Measurements from ENCODE around the gene FGF1.

The FGF1 gene

DNA sequence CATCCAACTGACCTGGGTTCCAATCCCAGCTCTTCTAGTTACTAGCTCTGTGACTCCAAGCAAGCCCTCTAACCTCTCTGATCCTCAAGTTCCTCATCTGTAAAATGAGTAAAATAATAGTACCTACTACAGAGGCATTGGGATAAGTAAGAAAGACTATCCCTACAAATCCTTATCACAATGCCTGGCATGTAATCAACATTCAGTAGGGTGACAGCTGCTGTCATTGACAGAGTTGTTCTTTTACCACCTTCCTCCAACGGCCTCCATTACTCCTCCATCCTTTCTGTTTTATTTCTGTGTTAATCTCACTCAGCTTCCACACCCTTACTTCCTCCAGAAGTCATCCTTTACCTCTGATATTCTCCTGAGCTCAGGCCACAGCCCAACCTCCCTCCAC, 40.4 kb downstream of the FGF1 start:
- no peak overlapping the region for H3K4me3 ChIP-seq (IDR thresholded peaks at IDR 0.05; ENCODE audit: insufficient read depth, low read depth, low read length)
- no peaks in the 10 kb centered on the region for H3K4me1 ChIP-seq (ENCODE audit: low read depth, poor library complexity, severe bottlenecking)
- H3K27ac ChIP-seq: no peak overlapping the region
- no peaks in the 10 kb centered on the region for H3K27me3 ChIP-seq (ENCODE audit: insufficient read depth, low read depth)
- H3K4me2 ChIP-seq: no peak overlapping the region
- no peaks in the 10 kb centered on the region for H3K79me2 ChIP-seq (ENCODE audit: insufficient read depth, low read depth)
- H4K20me1 ChIP-seq (ENCODE audit: insufficient read depth): no peaks in the 10 kb centered on the region
- H3K36me3 ChIP-seq (ENCODE audit: insufficient read depth): no peaks in the 10 kb centered on the region
- TF ChIP-seq, protein P1, sequence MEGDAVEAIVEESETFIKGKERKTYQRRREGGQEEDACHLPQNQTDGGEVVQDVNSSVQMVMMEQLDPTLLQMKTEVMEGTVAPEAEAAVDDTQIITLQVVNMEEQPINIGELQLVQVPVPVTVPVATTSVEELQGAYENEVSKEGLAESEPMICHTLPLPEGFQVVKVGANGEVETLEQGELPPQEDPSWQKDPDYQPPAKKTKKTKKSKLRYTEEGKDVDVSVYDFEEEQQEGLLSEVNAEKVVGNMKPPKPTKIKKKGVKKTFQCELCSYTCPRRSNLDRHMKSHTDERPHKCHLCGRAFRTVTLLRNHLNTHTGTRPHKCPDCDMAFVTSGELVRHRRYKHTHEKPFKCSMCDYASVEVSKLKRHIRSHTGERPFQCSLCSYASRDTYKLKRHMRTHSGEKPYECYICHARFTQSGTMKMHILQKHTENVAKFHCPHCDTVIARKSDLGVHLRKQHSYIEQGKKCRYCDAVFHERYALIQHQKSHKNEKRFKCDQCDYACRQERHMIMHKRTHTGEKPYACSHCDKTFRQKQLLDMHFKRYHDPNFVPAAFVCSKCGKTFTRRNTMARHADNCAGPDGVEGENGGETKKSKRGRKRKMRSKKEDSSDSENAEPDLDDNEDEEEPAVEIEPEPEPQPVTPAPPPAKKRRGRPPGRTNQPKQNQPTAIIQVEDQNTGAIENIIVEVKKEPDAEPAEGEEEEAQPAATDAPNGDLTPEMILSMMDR (conservative IDR thresholded peaks at IDR 0.05; ENCODE audit: low read depth, low read length): no peak
- H2AFZ ChIP-seq (ENCODE audit: low read depth): no peak overlapping the region
- no peak overlapping the region for H3K9ac ChIP-seq

DNA sequence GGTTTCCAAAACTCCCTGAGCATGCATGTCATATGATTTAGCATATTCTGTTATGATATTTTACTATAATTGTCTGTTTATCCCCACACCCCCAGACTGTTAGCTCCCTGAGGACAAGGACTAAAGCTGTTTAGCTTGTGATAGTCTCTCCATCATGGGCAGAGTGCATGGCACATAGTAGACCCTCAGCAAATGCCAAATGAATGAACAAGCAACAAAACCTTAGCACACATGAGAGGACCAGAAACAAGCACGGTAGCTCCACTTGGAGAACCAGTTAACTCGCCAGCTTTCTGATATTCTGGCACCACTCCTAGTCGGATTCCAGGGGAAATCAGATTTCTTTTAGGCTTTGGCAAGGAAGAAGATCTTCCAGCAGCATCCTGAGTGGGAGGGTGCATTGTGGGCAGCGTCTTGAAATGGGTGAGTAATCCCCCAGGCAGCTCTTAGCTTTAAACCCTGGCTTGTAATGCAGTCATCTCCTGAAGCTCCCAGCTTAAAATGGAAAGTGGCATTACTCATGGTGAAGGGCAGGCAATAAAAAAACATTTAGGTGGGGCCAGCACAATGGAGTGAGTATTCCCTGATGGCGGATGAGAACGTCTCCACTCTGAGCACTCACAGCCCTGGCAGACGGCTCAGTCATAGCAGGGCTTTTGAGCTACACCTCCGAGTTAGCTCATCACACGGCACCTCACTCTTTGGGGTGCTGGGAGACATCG, 41.1 kb downstream of the FGF1 start:
- H3K4me2 ChIP-seq: no peak overlapping the region
- H3K27me3 ChIP-seq (ENCODE audit: insufficient read depth, low read depth): no peaks in the 10 kb centered on the region
- no peaks in the 10 kb centered on the region for H3K79me2 ChIP-seq (ENCODE audit: insufficient read depth, low read depth)
- no peak overlapping the region for H3K27ac ChIP-seq
- H3K36me3 ChIP-seq (ENCODE audit: insufficient read depth): no peaks in the 10 kb centered on the region
- no peak overlapping the region for H3K9ac ChIP-seq
- TF ChIP-seq, protein P1 (conservative IDR thresholded peaks at IDR 0.05; ENCODE audit: low read depth, low read length): no peak
- no peak overlapping the region for H2AFZ ChIP-seq (ENCODE audit: low read depth)
- H3K4me3 ChIP-seq (IDR thresholded peaks at IDR 0.05; ENCODE audit: insufficient read depth, low read depth, low read length): no peak overlapping the region
- H4K20me1 ChIP-seq (ENCODE audit: insufficient read depth): no peaks in the 10 kb centered on the region
- no peaks in the 10 kb centered on the region for H3K4me1 ChIP-seq (ENCODE audit: low read depth, poor library complexity, severe bottlenecking)

DNA sequence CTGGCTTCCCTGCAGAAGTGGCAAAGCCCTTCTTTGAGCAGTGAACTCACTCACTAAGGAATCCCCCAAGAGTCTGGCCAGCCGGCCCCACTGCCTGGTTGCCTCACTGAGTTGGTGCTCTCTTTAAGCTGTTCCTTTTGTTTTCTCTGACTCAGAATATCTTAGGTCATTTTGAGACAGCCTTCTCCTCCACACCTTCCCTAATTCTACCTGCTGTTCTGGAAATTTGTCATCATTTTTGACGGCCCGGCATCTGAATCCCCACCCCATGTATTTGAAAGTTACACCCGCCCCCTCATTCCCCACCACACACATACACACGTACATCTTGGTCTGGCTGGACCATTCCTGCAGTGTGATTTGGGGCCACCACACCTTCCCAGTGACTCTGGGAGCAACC, 41.8 kb downstream of the FGF1 start:
- H3K9ac ChIP-seq: no peak overlapping the region
- no peaks in the 10 kb centered on the region for H3K79me2 ChIP-seq (ENCODE audit: insufficient read depth, low read depth)
- no peaks in the 10 kb centered on the region for H3K36me3 ChIP-seq (ENCODE audit: insufficient read depth)
- no peaks in the 10 kb centered on the region for H4K20me1 ChIP-seq (ENCODE audit: insufficient read depth)
- no peak overlapping the region for H3K27ac ChIP-seq
- H3K4me1 ChIP-seq (ENCODE audit: low read depth, poor library complexity, severe bottlenecking): no peaks in the 10 kb centered on the region
- no peak overlapping the region for H3K4me3 ChIP-seq (IDR thresholded peaks at IDR 0.05; ENCODE audit: insufficient read depth, low read depth, low read length)
- TF ChIP-seq, protein P1 (conservative IDR thresholded peaks at IDR 0.05; ENCODE audit: low read depth, low read length): no peak
- no peak overlapping the region for H2AFZ ChIP-seq (ENCODE audit: low read depth)
- no peak overlapping the region for H3K4me2 ChIP-seq
- H3K27me3 ChIP-seq (ENCODE audit: insufficient read depth, low read depth): no peaks in the 10 kb centered on the region

DNA sequence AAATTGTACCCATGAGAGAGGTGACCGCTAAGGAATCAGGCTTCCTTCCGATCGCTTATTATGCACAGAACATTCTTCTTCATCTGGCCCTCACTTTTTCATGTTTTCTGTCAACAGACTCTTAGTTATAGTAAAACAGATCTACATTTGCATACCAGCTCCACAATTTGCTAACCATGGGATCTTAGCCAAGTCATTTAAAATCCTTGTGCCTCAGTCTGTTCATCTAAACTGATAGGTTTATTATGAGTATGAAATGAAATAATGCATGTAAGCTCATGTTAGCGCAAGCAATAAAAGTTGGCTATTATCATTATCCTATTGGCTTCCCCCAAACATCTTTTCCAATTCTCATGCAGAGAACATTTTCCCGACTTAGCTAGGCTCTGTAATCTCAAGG, 42.3 kb downstream of the FGF1 start:
- Histone ChIP-seq H3K27ac (no peak overlapping the region), H3K4me3 (IDR thresholded peaks at IDR 0.05; ENCODE audit: insufficient read depth, low read depth, low read length) (no peak overlapping the region), H3K4me2 (no peak overlapping the region), H3K9ac (no peak overlapping the region), H4K20me1 (ENCODE audit: insufficient read depth) (no peaks in the 10 kb centered on the region), H3K79me2 (ENCODE audit: insufficient read depth, low read depth) (no peaks in the 10 kb centered on the region), H3K36me3 (ENCODE audit: insufficient read depth) (no peaks in the 10 kb centered on the region), H2AFZ (ENCODE audit: low read depth) (no peak overlapping the region), H3K4me1 (ENCODE audit: low read depth, poor library complexity, severe bottlenecking) (no peaks in the 10 kb centered on the region), H3K27me3 (ENCODE audit: insufficient read depth, low read depth) (no peaks in the 10 kb centered on the region)
- TF ChIP-seq, protein P1 (conservative IDR thresholded peaks at IDR 0.05; ENCODE audit: low read depth, low read length): no peak

All from KMS-11 (cell line).